IMR-90 (cell line): Measurements from ENCODE around the gene C1QTNF8. TPM values are rescaled to one million over a fixed set of nuclear protein-coding genes. Genes with fewer than 3 reads are reported as not detected.

Experiments used
- ATAC-seq: fragments of 200-7000 bp; cut with Tn5 transposase; 2 replicates; pipeline ENCODE4 v1.9.1; 2020; ENCODE audit warnings: low read depth, mild to moderate bottlenecking, moderate library complexity
- BruUV-seq: library from RNA; stranded (reverse); fragments of 400-500 nt; replicated peaks from 2 replicates; lab custom pipeline; 2021; lab: Mats Ljungman, UMichigan
- CTCF ChIA-PET: fragments of 300-600 bp; formaldehyde crosslinking; extraction: SDS; loops from one replicate; lab custom pipeline; 2021; ENCODE audit warnings: antibody characterized with exemption; lab: Yijun Ruan, JAX
- POLR2A ChIA-PET: fragments of 300-600 bp; sonication (Branson Sonifier 250); formaldehyde crosslinking; loops from one replicate; lab custom pipeline; 2022; ENCODE audit warnings: antibody characterized with exemption; ENCODE audit not compliant: unreplicated experiment; lab: Charles Lee
- DNase-seq: peaks from one replicate; pipeline ENCODE4 v3.0.0; 2013
- H2AFZ ChIP-seq: replicated peaks from 2 replicates; pipeline ENCODE3; 2013; ENCODE audit warnings: low read length, mild to moderate bottlenecking; ENCODE audit not compliant: poor library complexity
- H2AK5ac ChIP-seq: 2 replicates; pipeline ENCODE4 v1.6.1; 2013; ENCODE audit warnings: low read depth, low read length, inconsistent platforms
- H2AK9ac ChIP-seq: replicated peaks from 2 replicates; pipeline ENCODE3; 2013; ENCODE audit warnings: mild to moderate bottlenecking, low read depth, low read length, moderate library complexity; ENCODE audit not compliant: poor library complexity
- H2BK120ac ChIP-seq: 2 replicates; pipeline ENCODE4 v1.6.1; 2013; ENCODE audit warnings: low read depth, low read length, inconsistent platforms
- H2BK15ac ChIP-seq: 3 replicates; pipeline ENCODE4 v1.6.1; 2013; ENCODE audit warnings: low read depth, low read length, inconsistent platforms
- H2BK20ac ChIP-seq: 2 replicates; pipeline ENCODE4 v1.6.1; 2013; ENCODE audit warnings: low read depth, mild to moderate bottlenecking, inconsistent platforms, low read length, moderate library complexity
- H2BK5ac ChIP-seq: 2 replicates; pipeline ENCODE4 v1.6.1; 2013; ENCODE audit warnings: mild to moderate bottlenecking, low read depth, low read length, inconsistent platforms; ENCODE audit not compliant: poor library complexity, severe bottlenecking
- H3K14ac ChIP-seq: replicated peaks from 2 replicates; pipeline ENCODE4 v1.6.1; 2013; ENCODE audit warnings: low read depth, low read length, inconsistent platforms
- H3K18ac ChIP-seq: 2 replicates; pipeline ENCODE4 v1.6.1; 2013; ENCODE audit warnings: low read depth, low read length, control low read depth
- H3K23ac ChIP-seq: 2 replicates; pipeline ENCODE4 v1.6.1; 2013; ENCODE audit warnings: low read depth, low read length, inconsistent platforms
- H3K27ac ChIP-seq: 2 replicates; pipeline ENCODE4 v1.5.1; 2013; ENCODE audit warnings: mild to moderate bottlenecking, control low read depth, low read length; ENCODE audit not compliant: insufficient read depth
- H3K27me3 ChIP-seq: 2 replicates; pipeline ENCODE4 v1.6.1; 2013; ENCODE audit warnings: low read length; ENCODE audit not compliant: control insufficient read depth, insufficient read depth
- H3K36me3 ChIP-seq: 2 replicates; pipeline ENCODE4 v1.6.1; 2013; ENCODE audit warnings: low read length, mixed read lengths; ENCODE audit not compliant: control insufficient read depth, insufficient read depth
- H3K4ac ChIP-seq: 2 replicates; pipeline ENCODE4 v1.6.1; 2013; ENCODE audit warnings: low read depth, low read length, inconsistent platforms
- H3K4me1 ChIP-seq: 2 replicates; pipeline ENCODE4 v1.6.1; 2013; ENCODE audit warnings: low read length, mixed read lengths; ENCODE audit not compliant: control insufficient read depth, insufficient read depth
- H3K4me2 ChIP-seq: 2 replicates; pipeline ENCODE4 v1.6.1; 2013; ENCODE audit warnings: low read depth, mild to moderate bottlenecking, control low read depth, low read length, moderate library complexity
- H3K4me3 ChIP-seq: 2 replicates; pipeline ENCODE4 v1.5.1; 2013; ENCODE audit warnings: low read depth, mild to moderate bottlenecking, control low read depth, low read length, moderate library complexity; ENCODE audit not compliant: insufficient read depth
- H3K56ac ChIP-seq: 2 replicates; pipeline ENCODE4 v1.6.1; 2013; ENCODE audit warnings: low read length, inconsistent platforms; ENCODE audit not compliant: insufficient read depth; ENCODE audit errors: extremely low read depth
- H3K79me1 ChIP-seq, 2 experiments: 2 replicates each; pipeline ENCODE4 v1.6.1; 2013; ENCODE audit warnings: low read length in 2 of 2, inconsistent platforms in 1 of 2, low read depth in 1 of 2
- H3K9ac ChIP-seq: 2 replicates; pipeline ENCODE4 v1.6.1; 2013; ENCODE audit warnings: low read depth, low read length, control low read depth
- H3K9me1 ChIP-seq: 2 replicates; pipeline ENCODE4 v1.6.1; 2013; ENCODE audit warnings: low read length, inconsistent platforms; ENCODE audit not compliant: insufficient read depth
- H3K9me3 ChIP-seq: 2 replicates; pipeline ENCODE4 v1.6.1; 2013; ENCODE audit warnings: low read length; ENCODE audit not compliant: control insufficient read depth, insufficient read depth
- H4K20me1 ChIP-seq: 2 replicates; pipeline ENCODE4 v1.6.1; 2013; ENCODE audit warnings: low read length, inconsistent platforms; ENCODE audit not compliant: insufficient read depth
- H4K5ac ChIP-seq: 2 replicates; pipeline ENCODE4 v1.6.1; 2013; ENCODE audit warnings: mild to moderate bottlenecking, low read depth, low read length, control low read depth
- H4K8ac ChIP-seq, 2 experiments: 2 replicates each; pipeline ENCODE4 v1.6.1; 2013; ENCODE audit warnings: low read depth in 2 of 2, low read length in 2 of 2, control low read depth in 1 of 2, inconsistent platforms in 1 of 2
- H4K91ac ChIP-seq: 2 replicates; pipeline ENCODE4 v1.6.1; 2013; ENCODE audit warnings: low read depth, low read length, inconsistent platforms; ENCODE audit not compliant: insufficient read depth
- BHLHE40 ChIP-seq: fragments of 150-350 bp; IDR thresholded peaks from 2 replicates; pipeline ENCODE4 v1.6.1; 2016; ENCODE audit warnings: mild to moderate bottlenecking, low read depth, low read length
- CEBPB ChIP-seq: IDR thresholded peaks from 2 replicates; pipeline ENCODE4 v1.6.1; 2012; ENCODE audit warnings: low read depth, low read length, improper control_type of control experiment
- ELK1 ChIP-seq: fragments of 150-350 bp; IDR thresholded peaks from 2 replicates; pipeline ENCODE4 v1.6.1; 2016; ENCODE audit warnings: low read depth, mild to moderate bottlenecking, low read length, moderate library complexity, borderline replicate concordance
- MAFK ChIP-seq: IDR thresholded peaks from 2 replicates; pipeline ENCODE4 v1.6.1; 2012; ENCODE audit warnings: low read depth, low read length, improper control_type of control experiment
- MXI1 ChIP-seq: IDR thresholded peaks from 2 replicates; pipeline ENCODE4 v1.6.1; 2012; ENCODE audit warnings: low read depth, mild to moderate bottlenecking, low read length, moderate library complexity, borderline replicate concordance
- SMC3 ChIP-seq: fragments of 150-350 bp; IDR thresholded peaks from 2 replicates; pipeline ENCODE4 v1.6.1; 2016; ENCODE audit warnings: low read depth, mild to moderate bottlenecking, antibody characterized with exemption, low read length, moderate library complexity
- WGBS, 2 experiments: methylation state at CpG; one replicate each; pipeline versions ENCODE4 v1.1.5 to v1.1.7; 2013; ENCODE audit warnings: missing lambda C conversion rate in 2 of 2; ENCODE audit not compliant: insufficient read length in 1 of 2; ENCODE audit errors: extremely low coverage in 2 of 2; 5-methylcytosine and 5-hydroxymethylcytosine counted together
- dilution Hi-C: fragments of 300-500 bp; cut with HindIII; formaldehyde crosslinking; loops from one replicate; pipeline ENCODE4 v1.14.3; 2018; ENCODE audit warnings: low sequenced_read_pairs; ENCODE audit not compliant: unreplicated experiment
- in situ Hi-C: fragments of 300-500 bp; cut with MboI; formaldehyde crosslinking; loops from 3 replicates; pipeline ENCODE4 v1.14.3; 2019; ENCODE audit warnings: low sequenced_read_pairs, inconsistent platforms, mixed read lengths
- intact Hi-C: fragments of 100-400 bp; cut with micrococcal nuclease; formaldehyde crosslinking; loops from 2 replicates; pipeline ENCODE4 v1.10.0; 2022
- polyA plus RNA-seq, 3 experiments: library from polyadenylated mRNA; depleted of rRNA; stranded (reverse); fragments of >200 nt; gene quantifications; 2 replicates each; pipeline ENCODE4 v1.2.3, GENCODE V29; 2012; ENCODE audit warnings: low replicate concordance in 1 of 3
- total RNA-seq: library from RNA; depleted of rRNA; stranded (reverse); fragments of >200 nt; gene quantifications from 2 replicates; pipeline ENCODE4 v1.2.3, GENCODE V29; 2012
- TF ChIP-seq, protein P1 (sequence below): fragments of 150-350 bp; IDR thresholded peaks from 2 replicates; pipeline ENCODE4 v1.6.1; 2017; ENCODE audit warnings: mild to moderate bottlenecking, antibody characterized with exemption, low read length, low read depth
- TF ChIP-seq, protein P2 (sequence below): conservative IDR thresholded peaks from 2 replicates; pipeline ENCODE4 v1.5.1; 2012; ENCODE audit warnings: mild to moderate bottlenecking, low read depth, low read length, improper control_type of control experiment

The C1QTNF8 gene
- total and polyA plus RNA-seq, 2 of the 4 experiments (the other 2 are of a cell fraction), result not detected

GRCh38 chr16:1042049-1042744, 53.8 kb downstream of the C1QTNF8 start:
- dilution Hi-C loops (no loop called here), intact Hi-C loops (no loop called here), in situ Hi-C loops (no loop called here)
- no TSS peak for BruUV-seq
- H3K4me2 ChIP-seq, result no peak overlapping the region
- WGBS, 2 experiments, result 86% methylated on average over 11 of the region's 15 CpGs; no CpG with 5 or more reads in 1 of the 2 experiments
- TF ChIP-seq BHLHE40 (no peak), SMC3 (no peak), MXI1 (no peak), ELK1 (no peak), CEBPB (no peak), MAFK (no peak)
- TF ChIP-seq, protein P1, sequence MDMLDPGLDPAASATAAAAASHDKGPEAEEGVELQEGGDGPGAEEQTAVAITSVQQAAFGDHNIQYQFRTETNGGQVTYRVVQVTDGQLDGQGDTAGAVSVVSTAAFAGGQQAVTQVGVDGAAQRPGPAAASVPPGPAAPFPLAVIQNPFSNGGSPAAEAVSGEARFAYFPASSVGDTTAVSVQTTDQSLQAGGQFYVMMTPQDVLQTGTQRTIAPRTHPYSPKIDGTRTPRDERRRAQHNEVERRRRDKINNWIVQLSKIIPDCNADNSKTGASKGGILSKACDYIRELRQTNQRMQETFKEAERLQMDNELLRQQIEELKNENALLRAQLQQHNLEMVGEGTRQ, result no peak
- TF ChIP-seq, protein P2, sequence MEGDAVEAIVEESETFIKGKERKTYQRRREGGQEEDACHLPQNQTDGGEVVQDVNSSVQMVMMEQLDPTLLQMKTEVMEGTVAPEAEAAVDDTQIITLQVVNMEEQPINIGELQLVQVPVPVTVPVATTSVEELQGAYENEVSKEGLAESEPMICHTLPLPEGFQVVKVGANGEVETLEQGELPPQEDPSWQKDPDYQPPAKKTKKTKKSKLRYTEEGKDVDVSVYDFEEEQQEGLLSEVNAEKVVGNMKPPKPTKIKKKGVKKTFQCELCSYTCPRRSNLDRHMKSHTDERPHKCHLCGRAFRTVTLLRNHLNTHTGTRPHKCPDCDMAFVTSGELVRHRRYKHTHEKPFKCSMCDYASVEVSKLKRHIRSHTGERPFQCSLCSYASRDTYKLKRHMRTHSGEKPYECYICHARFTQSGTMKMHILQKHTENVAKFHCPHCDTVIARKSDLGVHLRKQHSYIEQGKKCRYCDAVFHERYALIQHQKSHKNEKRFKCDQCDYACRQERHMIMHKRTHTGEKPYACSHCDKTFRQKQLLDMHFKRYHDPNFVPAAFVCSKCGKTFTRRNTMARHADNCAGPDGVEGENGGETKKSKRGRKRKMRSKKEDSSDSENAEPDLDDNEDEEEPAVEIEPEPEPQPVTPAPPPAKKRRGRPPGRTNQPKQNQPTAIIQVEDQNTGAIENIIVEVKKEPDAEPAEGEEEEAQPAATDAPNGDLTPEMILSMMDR, result no peak
- H3K4ac ChIP-seq, result no peak overlapping the region
- no peak overlapping the region for H2BK20ac ChIP-seq
- no peak overlapping the region for H2BK15ac ChIP-seq
- H3K4me3 ChIP-seq, result no peak overlapping the region
- no peaks in the 10 kb centered on the region for H3K9me1 ChIP-seq
- no peak overlapping the region for H3K14ac ChIP-seq
- H3K18ac ChIP-seq, result no peak overlapping the region
- no peak overlapping the region for H2AK5ac ChIP-seq
- H4K5ac ChIP-seq, result no peak overlapping the region
- H3K9ac ChIP-seq, result no peak overlapping the region
- no peaks in the 10 kb centered on the region for H3K79me1 ChIP-seq
- no peaks in the 10 kb centered on the region for H3K36me3 ChIP-seq
- ATAC-seq, result no peak
- H3K27ac ChIP-seq, result no peak overlapping the region
- no peaks in the 10 kb centered on the region for H3K9me3 ChIP-seq
- H4K20me1 ChIP-seq, result no peaks in the 10 kb centered on the region
- no peak overlapping the region for H2AK9ac ChIP-seq
- no peak overlapping the region for H2BK5ac ChIP-seq
- POLR2A ChIA-PET, result no interaction called here
- no peak overlapping the region for H2AFZ ChIP-seq
- H3K4me1 ChIP-seq, result no peaks in the 10 kb centered on the region
- no peak overlapping the region for H2BK120ac ChIP-seq
- H3K56ac ChIP-seq, result no peak overlapping the region
- H3K27me3 ChIP-seq, result peaks cover 33% of the 10 kb centered on the region
- no peak overlapping the region for H4K8ac ChIP-seq
- H4K91ac ChIP-seq, result no peak overlapping the region
- CTCF ChIA-PET, result no interaction called here
- H3K23ac ChIP-seq, result no peak overlapping the region
- no peak for DNase-seq
